Measurements from ENCODE around the gene CABP4. TPM values are rescaled to one million over a fixed set of nuclear protein-coding genes. Genes with fewer than 3 reads are reported as not detected.

Gene CABP4
- total RNA-seq, 6 experiments from 2014 or later: not detected

GRCh38 chr11:67451658-67451976 is 3.5 kb upstream of the CABP4 start:
- no peaks in the 10 kb centered on the region for H3K4me1 Mint-ChIP-seq (ENCODE audit: low read depth)
- H3K9me3 Mint-ChIP-seq: no peaks in the 10 kb centered on the region
- no peaks in the 10 kb centered on the region for H3K36me3 Mint-ChIP-seq (ENCODE audit: low read depth)
- H3K27ac Mint-ChIP-seq: no peak overlapping the region
- TF ChIP-seq CTCF (IDR thresholded peaks at IDR 0.05): no peak
- H3K27me3 Mint-ChIP-seq (ENCODE audit: insufficient read depth): peaks cover 18% of the 10 kb centered on the region
- DNase-seq: no peak
- H3K4me3 Mint-ChIP-seq: no peak overlapping the region

- no peaks in the 10 kb centered on the region for H3K4me1 Mint-ChIP-seq (ENCODE audit: low read depth)
- no peaks in the 10 kb centered on the region for H3K36me3 Mint-ChIP-seq (ENCODE audit: low read depth)
- no peak within 1 kb of the TSS for H3K27ac Mint-ChIP-seq
- no peaks in the 10 kb centered on the region for H3K9me3 Mint-ChIP-seq
- no peak for DNase-seq
- TF ChIP-seq CTCF (IDR thresholded peaks at IDR 0.05): no peak
- peaks cover 18% of the 10 kb centered on the region for H3K27me3 Mint-ChIP-seq (ENCODE audit: insufficient read depth)
- H3K4me3 Mint-ChIP-seq: no peak within 1 kb of the TSS
These were observed 2.8 kb upstream of the CABP4 start, which contains the start of gene GPR152 for GRCh38 chr11:67452141-67452952. TSS of gene GPR152 (minus strand) at chr11:67452729. CDS start at chr11:67452724, 5 bp downstream.

DNA sequence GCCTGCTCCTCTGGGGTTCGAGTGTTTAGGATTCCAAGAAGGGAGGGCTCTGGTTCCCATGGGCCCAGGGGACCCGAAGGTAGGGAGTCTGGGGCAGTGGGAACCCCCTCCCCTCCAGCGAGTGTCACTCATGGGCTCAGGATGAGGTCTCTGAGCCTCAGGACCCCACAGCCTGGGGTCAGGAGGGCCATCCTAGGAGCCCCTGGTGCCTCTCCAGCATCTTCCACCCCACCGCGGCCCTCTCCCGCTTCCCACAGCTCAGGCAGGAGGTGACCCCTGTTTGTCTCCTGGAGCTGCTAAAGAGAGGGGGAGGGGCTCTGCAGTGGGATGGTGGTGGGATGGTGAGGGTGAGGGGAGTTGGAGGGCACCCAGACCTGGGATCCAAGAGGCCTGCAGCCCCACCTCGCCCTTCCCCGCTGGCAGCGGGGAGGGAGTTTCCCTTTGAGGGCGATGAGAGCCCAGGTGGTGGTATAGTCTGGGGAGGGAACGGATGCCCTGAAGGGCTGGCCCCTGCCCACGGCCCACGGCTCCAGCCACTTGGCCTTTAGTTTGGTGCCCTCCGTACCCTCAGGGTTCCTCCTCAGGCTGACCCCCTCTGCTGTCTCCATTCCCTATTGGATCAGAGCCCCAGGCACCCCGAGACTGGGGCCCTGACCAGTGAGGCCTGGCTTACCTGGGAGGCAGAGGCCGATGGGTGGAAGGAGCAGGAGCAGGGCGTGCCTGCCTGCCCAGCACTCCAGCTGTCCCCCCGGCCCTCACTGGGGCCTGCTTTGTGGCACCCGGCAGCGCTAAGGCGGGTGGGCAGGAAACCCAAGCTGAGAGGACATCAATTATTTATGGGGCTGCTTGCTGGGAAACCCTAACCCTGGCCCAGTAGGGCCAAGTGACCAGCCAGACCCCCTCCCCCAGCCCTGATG is 1.1 kb upstream of the CABP4 start:
- TF ChIP-seq CTCF (IDR thresholded peaks at IDR 0.05): no peak
- DNase-seq: no peak

DNA sequence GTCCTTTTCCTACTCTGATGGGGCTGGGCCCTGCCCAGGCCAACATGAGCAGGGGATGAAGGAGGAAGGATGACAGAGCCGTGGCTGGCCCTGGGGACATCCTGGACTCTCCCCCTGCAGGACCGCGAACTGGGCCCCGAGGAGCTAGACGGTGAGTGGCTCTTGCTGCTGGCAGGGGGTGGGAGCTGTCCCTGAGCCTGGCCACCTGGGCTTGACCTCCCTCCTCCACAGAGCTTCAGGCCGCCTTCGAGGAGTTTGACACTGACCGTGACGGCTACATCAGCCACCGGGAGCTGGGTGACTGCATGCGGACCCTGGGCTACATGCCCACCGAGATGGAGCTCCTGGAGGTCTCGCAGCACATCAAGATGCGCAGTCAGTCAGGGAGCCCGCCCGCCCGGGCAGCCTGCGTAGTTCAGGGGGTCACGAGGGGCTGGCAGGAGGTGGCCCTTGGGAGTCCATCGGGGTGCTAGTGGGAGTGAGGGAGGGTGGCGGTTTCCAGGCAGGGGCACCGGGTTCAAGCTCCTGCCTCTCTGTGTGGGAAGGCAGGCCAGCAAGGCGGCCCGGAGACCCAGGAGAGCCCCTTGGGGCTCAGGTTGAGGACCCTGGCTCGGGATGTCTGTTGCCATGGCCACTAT is 1.0 kb downstream of the CABP4 start:
- no peak overlapping the region for H3K4me3 Mint-ChIP-seq
- no peaks in the 10 kb centered on the region for H3K9me3 Mint-ChIP-seq
- no peak for DNase-seq
- no peaks in the 10 kb centered on the region for H3K36me3 Mint-ChIP-seq (ENCODE audit: low read depth)
- no peak for TF ChIP-seq CTCF (IDR thresholded peaks at IDR 0.05)
- H3K4me1 Mint-ChIP-seq (ENCODE audit: low read depth): no peaks in the 10 kb centered on the region
- peaks cover 5% of the 10 kb centered on the region for H3K27me3 Mint-ChIP-seq (ENCODE audit: insufficient read depth)
- H3K27ac Mint-ChIP-seq: no peak overlapping the region

More for the DNA sequence above, 1.1 kb upstream of the CABP4 start:
- no peaks in the 10 kb centered on the region for H3K4me1 Mint-ChIP-seq (ENCODE audit: low read depth)
- no peaks in the 10 kb centered on the region for H3K36me3 Mint-ChIP-seq (ENCODE audit: low read depth)
- no peak overlapping the region for H3K27ac Mint-ChIP-seq
- H3K4me3 Mint-ChIP-seq: no peak overlapping the region
- no peaks in the 10 kb centered on the region for H3K9me3 Mint-ChIP-seq
- peaks cover 13% of the 10 kb centered on the region for H3K27me3 Mint-ChIP-seq (ENCODE audit: insufficient read depth)

DNA sequence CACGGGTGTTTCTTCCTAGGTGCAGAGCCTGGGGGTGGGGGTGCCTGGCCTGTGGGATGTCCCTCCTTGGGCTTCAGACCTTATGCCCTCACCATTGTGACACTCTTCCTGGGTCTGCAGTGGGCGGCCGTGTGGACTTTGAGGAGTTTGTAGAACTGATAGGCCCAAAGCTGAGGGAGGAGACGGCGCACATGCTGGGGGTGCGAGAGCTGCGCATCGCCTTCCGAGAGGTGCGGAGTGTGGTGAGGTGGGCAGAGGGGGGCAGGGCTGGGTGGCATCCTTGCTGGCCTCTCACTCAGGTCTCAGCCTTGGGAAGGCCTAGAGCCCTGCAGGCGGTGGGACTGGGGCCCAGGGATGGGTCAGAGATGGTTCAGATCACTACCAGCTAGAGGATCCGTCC is 2.3 kb downstream of the CABP4 start:
- H3K27ac Mint-ChIP-seq: no peak overlapping the region
- no peak for DNase-seq
- no peaks in the 10 kb centered on the region for H3K4me1 Mint-ChIP-seq (ENCODE audit: low read depth)
- H3K27me3 Mint-ChIP-seq (ENCODE audit: insufficient read depth): peaks cover 2% of the 10 kb centered on the region
- no peak overlapping the region for H3K4me3 Mint-ChIP-seq
- no peaks in the 10 kb centered on the region for H3K36me3 Mint-ChIP-seq (ENCODE audit: low read depth)
- no peaks in the 10 kb centered on the region for H3K9me3 Mint-ChIP-seq
- TF ChIP-seq CTCF (IDR thresholded peaks at IDR 0.05): no peak

All from HFFc6 (cell line).